ENCODE results near the gene NLRP5. TPM values are rescaled to one million over a fixed set of nuclear protein-coding genes. Genes with fewer than 3 reads are reported as not detected.
A peak's percentile ranks its signal among the peaks of the same experiment; 100 is the strongest.

NLRP5 gene
- total RNA-seq, 1 donor from 2014 or later, result not detected

GRCh38 chr19:56079609-56080008 is 93.0 kb downstream of the NLRP5 start:
- Histone ChIP-seq H3K4me3 (ENCODE audit: low read depth, low read length) (no peak overlapping the region), H3K27me3 (ENCODE audit: control insufficient read depth, insufficient read depth, low read length) (peaks cover 2% of the 10 kb centered on the region), H3K36me3 (ENCODE audit: control insufficient read depth, insufficient read depth, low read length) (no peaks in the 10 kb centered on the region)
- FAIRE-seq (no peak), DNase-seq (ENCODE audit: low read depth) (no peak)
- TF ChIP-seq CTCF (IDR thresholded peaks at IDR 0.05; ENCODE audit: insufficient read depth, low read length, severe bottlenecking), result no peak

GRCh38 chr19:56080669-56081401 is 94.3 kb downstream of the NLRP5 start:
- peak overlapping the region; percentile 16 for H3K4me3 ChIP-seq (ENCODE audit: low read depth, low read length)
- DNase-seq (ENCODE audit: low read depth) (peak; percentile 40), FAIRE-seq (no peak)

GRCh38 chr19:56083668-56084067 is 97.1 kb downstream of the NLRP5 start:
- FAIRE-seq, result no peak
- no peak for TF ChIP-seq CTCF (IDR thresholded peaks at IDR 0.05; ENCODE audit: insufficient read depth, low read length, severe bottlenecking)
- H3K4me3 ChIP-seq (ENCODE audit: low read depth, low read length), result no peak overlapping the region
- DNase-seq (ENCODE audit: low read depth), result no peak
- peaks cover 4% of the 10 kb centered on the region for H3K36me3 ChIP-seq (ENCODE audit: control insufficient read depth, insufficient read depth, low read length)
- peaks cover 2% of the 10 kb centered on the region for H3K27me3 ChIP-seq (ENCODE audit: control insufficient read depth, insufficient read depth, low read length)

More at GRCh38 chr19:56080669-56081401, 94.3 kb downstream of the NLRP5 start:
- TF ChIP-seq CTCF (IDR thresholded peaks at IDR 0.05; ENCODE audit: insufficient read depth, low read length, severe bottlenecking), result peak; percentile 65
- peaks cover 2% of the 10 kb centered on the region for H3K36me3 ChIP-seq (ENCODE audit: control insufficient read depth, insufficient read depth, low read length)
- H3K27me3 ChIP-seq (ENCODE audit: control insufficient read depth, insufficient read depth, low read length), result peaks cover 2% of the 10 kb centered on the region

GRCh38 chr19:56084835-56085536 is 98.4 kb downstream of the NLRP5 start:
- no peak for TF ChIP-seq CTCF (IDR thresholded peaks at IDR 0.05; ENCODE audit: insufficient read depth, low read length, severe bottlenecking)
- FAIRE-seq (no peak), DNase-seq (ENCODE audit: low read depth) (no peak)
- Histone ChIP-seq H3K4me3 (ENCODE audit: low read depth, low read length) (no peak overlapping the region), H3K36me3 (ENCODE audit: control insufficient read depth, insufficient read depth, low read length) (peaks cover 13% of the 10 kb centered on the region), H3K27me3 (ENCODE audit: control insufficient read depth, insufficient read depth, low read length) (peaks cover 2% of the 10 kb centered on the region)

GRCh38 chr19:56085571-56086275 is 99.1 kb downstream of the NLRP5 start:
- H3K27me3 ChIP-seq (ENCODE audit: control insufficient read depth, insufficient read depth, low read length), result peaks cover 2% of the 10 kb centered on the region
- peaks cover 13% of the 10 kb centered on the region for H3K36me3 ChIP-seq (ENCODE audit: control insufficient read depth, insufficient read depth, low read length)
- no peak for TF ChIP-seq CTCF (IDR thresholded peaks at IDR 0.05; ENCODE audit: insufficient read depth, low read length, severe bottlenecking)
- FAIRE-seq (peak; percentile 64), DNase-seq (ENCODE audit: low read depth) (no peak)
- H3K4me3 ChIP-seq (ENCODE audit: low read depth, low read length), result no peak overlapping the region
